HG03439 (cell line): Measurements from ENCODE around the gene MAEA.
A peak's percentile ranks its signal among the peaks of the same experiment; 100 is the strongest.

Source experiments
- ATAC-seq: cut with Tn5 transposase; IDR thresholded peaks from one replicate; pipeline ENCODE4 v1.9.1; 2021; ENCODE audit warnings: mild to moderate bottlenecking, moderate library complexity; ENCODE audit not compliant: unreplicated experiment

Gene MAEA

GRCh38 chr4:1289207-1290164 lies at the start of gene MAEA:
Gene MAEA, plus strand, starts transcription at chr4:1289891. Its CDS starts 23 bp downstream, at chr4:1289914.
- ATAC-seq = peak; percentile 86

- no peak for ATAC-seq
Observed at GRCh38 chr4:1239950-1240307, 49.8 kb upstream of the MAEA start.

- no peak for ATAC-seq
Observed at GRCh38 chr4:1240721-1241465, 48.8 kb upstream of the MAEA start.

- ATAC-seq = no peak
Observed at GRCh38 chr4:1241466-1241935, 48.2 kb upstream of the MAEA start.

- ATAC-seq = no peak
Observed at GRCh38 chr4:1241936-1242505, 47.7 kb upstream of the MAEA start.

GRCh38 chr4:1242506-1243450 lies 46.9 kb upstream of the MAEA start:
- ATAC-seq = no peak

- no peak for ATAC-seq
Observed at GRCh38 chr4:1243451-1244080, 46.1 kb upstream of the MAEA start.

GRCh38 chr4:1244081-1244977 lies 45.4 kb upstream of the MAEA start:
- no peak for ATAC-seq

GRCh38 chr4:1244978-1245471 lies 44.7 kb upstream of the MAEA start:
- ATAC-seq = no peak

- no peak for ATAC-seq
Observed at GRCh38 chr4:1245481-1246051, 44.1 kb upstream of the MAEA start.

GRCh38 chr4:1246111-1246881 lies 43.4 kb upstream of the MAEA start:
- no peak for ATAC-seq

- ATAC-seq = no peak
Observed at GRCh38 chr4:1246901-1247863, 42.5 kb upstream of the MAEA start.

- ATAC-seq = peak; percentile 21
Observed at GRCh38 chr4:1247864-1248244, 41.8 kb upstream of the MAEA start.

- peak; percentile 38 for ATAC-seq
Observed at GRCh38 chr4:1248245-1249147, 41.2 kb upstream of the MAEA start, which contains the start of gene CTBP1. Gene CTBP1, minus strand, starts transcription at chr4:1249130. Its CDS starts 7,799 bp downstream, at chr4:1241331.

- ATAC-seq = peak; percentile 54
Observed at GRCh38 chr4:1249148-1249730, 40.5 kb upstream of the MAEA start.
